Neutrophil (primary cell): ENCODE results near the gene ABCF1.

Experiments used
- H3K27ac ChIP-seq: fragments of 200-600 bp; sonication (generic); 2 replicates; pipeline ENCODE4 v1.5.1; 2016; ENCODE audit warnings: mild to moderate bottlenecking, moderate library complexity
- H3K27me3 ChIP-seq: fragments of 200-600 bp; sonication (generic); 2 replicates; pipeline ENCODE4 v1.6.0; 2016; ENCODE audit warnings: mild to moderate bottlenecking
- H3K36me3 ChIP-seq: fragments of 200-600 bp; sonication (generic); 2 replicates; pipeline ENCODE4 v1.5.1; 2017
- H3K4me1 ChIP-seq, 2 experiments: fragments of 200-600 bp in 1 of 2; sonication (generic) in 1 of 2; 1 replicate in 1 of 2; 2 replicates in 1 of 2; pipeline versions ENCODE4 v1.5.1 to v1.6.1; 2013 to 2016; ENCODE audit warnings: low read depth in 1 of 2, low read length in 1 of 2, mild to moderate bottlenecking in 1 of 2, moderate library complexity in 1 of 2; ENCODE audit not compliant: control insufficient read depth in 1 of 2, insufficient read depth in 1 of 2
- H3K4me3 ChIP-seq, 2 experiments: fragments of 200-600 bp in 1 of 2; sonication (generic) in 1 of 2; 1 replicate in 1 of 2; 2 replicates in 1 of 2; pipeline ENCODE4 v1.5.1; 2013 to 2016; ENCODE audit warnings: low read depth in 1 of 2, low read length in 1 of 2, mild to moderate bottlenecking in 1 of 2, moderate library complexity in 1 of 2
- H3K9me3 ChIP-seq: fragments of 200-600 bp; sonication (generic); 2 replicates; pipeline ENCODE4 v1.5.1; 2016
- CTCF ChIP-seq: fragments of 200-600 bp; sonication (generic); IDR thresholded peaks from 2 replicates; pipeline ENCODE4 v1.5.1; 2016; ENCODE audit warnings: antibody characterized with exemption

The ABCF1 gene

GRCh38 chr6:30564114-30564513 lies 7.1 kb upstream of the ABCF1 start:
- H3K9me3 ChIP-seq: no peaks in the 10 kb centered on the region
- no peak overlapping the region for H3K4me3 ChIP-seq
- no peak overlapping the region for H3K27ac ChIP-seq
- H3K4me1 ChIP-seq: no peaks in the 10 kb centered on the region
- TF ChIP-seq CTCF: no peak
- H3K27me3 ChIP-seq: no peaks in the 10 kb centered on the region
- peaks cover 11% of the 10 kb centered on the region for H3K36me3 ChIP-seq

DNA sequence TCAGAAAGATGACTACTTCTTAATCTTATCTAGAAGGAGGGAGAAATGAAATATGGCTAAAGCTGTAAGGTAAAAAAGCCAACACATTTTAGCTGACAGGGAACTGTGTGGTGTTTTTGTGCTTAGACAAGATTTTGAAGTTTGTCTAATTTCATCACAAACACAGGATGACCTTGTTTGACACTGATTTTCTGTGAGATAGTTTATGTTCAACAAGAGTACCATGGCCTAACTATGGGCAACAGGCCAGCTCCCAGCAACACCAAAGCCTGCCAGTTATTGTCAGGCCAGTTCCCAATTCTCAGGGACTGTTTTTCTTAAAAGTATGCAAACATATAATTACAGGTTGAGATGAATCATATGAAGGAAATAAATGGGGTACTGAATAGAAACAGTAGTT lies 5.5 kb upstream of the ABCF1 start:
- no peaks in the 10 kb centered on the region for H3K9me3 ChIP-seq

GRCh38 chr6:30568245-30568644 lies 3.0 kb upstream of the ABCF1 start:
- Histone ChIP-seq H3K36me3 (peaks cover under 1% of the 10 kb centered on the region), H3K4me1 (peaks cover 19 to 20% of the 10 kb centered on the region in 2 experiments), H3K4me3 (no peak overlapping the region), H3K27ac (no peak overlapping the region), H3K9me3 (no peaks in the 10 kb centered on the region), H3K27me3 (no peaks in the 10 kb centered on the region)
- TF ChIP-seq CTCF: no peak

More for the DNA sequence above, 5.5 kb upstream of the ABCF1 start:
- H3K27me3 ChIP-seq: no peaks in the 10 kb centered on the region
- peaks cover 6 to 7% of the 10 kb centered on the region in 2 experiments for H3K4me1 ChIP-seq
- H3K27ac ChIP-seq: no peak overlapping the region
- H3K4me3 ChIP-seq: no peak overlapping the region
- TF ChIP-seq CTCF: no peak
- peaks cover 11% of the 10 kb centered on the region for H3K36me3 ChIP-seq

GRCh38 chr6:30570263-30570662 lies 979 bp upstream of the ABCF1 start:
- peak overlapping the region; percentile 90 to 92 for H3K4me3 ChIP-seq
- no peaks in the 10 kb centered on the region for H3K9me3 ChIP-seq
- H3K4me1 ChIP-seq: peaks cover 19 to 20% of the 10 kb centered on the region in 2 experiments
- TF ChIP-seq CTCF: no peak
- no peaks in the 10 kb centered on the region for H3K27me3 ChIP-seq
- H3K27ac ChIP-seq: peak overlapping the region; percentile 90
- H3K36me3 ChIP-seq: no peaks in the 10 kb centered on the region

- H3K4me3 ChIP-seq: peak overlapping the region; percentile 90 to 92
- TF ChIP-seq CTCF: no peak
- H3K27me3 ChIP-seq: no peaks in the 10 kb centered on the region
- peak overlapping the region; percentile 90 for H3K27ac ChIP-seq
- no peaks in the 10 kb centered on the region for H3K9me3 ChIP-seq
- peaks cover 19 to 20% of the 10 kb centered on the region in 2 experiments for H3K4me1 ChIP-seq
- no peaks in the 10 kb centered on the region for H3K36me3 ChIP-seq
Measured at GRCh38 chr6:30570740-30571074, 535 bp upstream of the ABCF1 start.

DNA sequence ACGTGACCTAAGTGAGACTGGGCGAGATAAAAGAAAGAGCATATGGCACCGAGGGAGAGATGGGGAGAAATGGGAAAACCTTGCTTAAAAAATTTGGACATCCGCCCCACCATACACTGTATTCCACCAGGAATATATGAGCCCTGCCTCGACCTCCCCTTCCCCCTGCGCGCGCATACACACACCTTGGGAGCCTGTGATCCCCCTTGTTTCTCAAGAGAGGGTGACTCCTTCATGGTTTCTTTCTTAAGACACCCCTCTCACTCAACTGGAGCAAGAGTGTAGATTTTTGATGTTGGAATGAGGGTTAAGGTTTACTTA lies 480 bp downstream of the ABCF1 start:
- H3K27ac ChIP-seq: peak overlapping the region; percentile 90
- H3K4me3 ChIP-seq: peak overlapping the region; percentile 90 to 92
- peaks cover 19 to 20% of the 10 kb centered on the region in 2 experiments for H3K4me1 ChIP-seq

More for the DNA sequence above, 480 bp downstream of the ABCF1 start:
- H3K9me3 ChIP-seq: no peaks in the 10 kb centered on the region
- TF ChIP-seq CTCF: no peak
- no peaks in the 10 kb centered on the region for H3K27me3 ChIP-seq
- H3K36me3 ChIP-seq: peaks cover under 1% of the 10 kb centered on the region
